Measurements from ENCODE around the gene SRSF1. TPM values are rescaled to one million over a fixed set of nuclear protein-coding genes. Genes with fewer than 3 reads are reported as not detected.

Gene SRSF1
- total and polyA plus RNA-seq, 7 donors, result 90.6 to 214 (median 138) TPM

DNA sequence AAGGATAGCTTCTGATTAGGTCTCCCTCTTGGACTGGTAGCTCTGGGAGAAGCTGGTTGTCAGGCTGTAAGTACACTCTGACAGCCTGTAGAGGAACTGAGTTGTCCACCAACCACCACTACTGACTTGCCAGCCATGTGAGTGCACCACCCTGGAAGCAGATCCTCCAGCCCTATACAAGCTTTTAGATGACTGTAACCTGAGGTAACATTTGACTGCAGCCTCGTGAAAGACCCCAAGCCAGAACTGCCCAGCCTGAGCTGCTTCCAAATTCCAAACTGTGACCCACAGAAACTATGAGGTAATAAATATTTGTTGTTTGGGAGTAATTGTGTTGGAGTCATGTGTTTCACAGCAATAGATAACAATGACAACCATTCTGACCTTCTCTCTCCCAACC is 45.4 kb upstream of the SRSF1 start:
- intact Hi-C loops (cut with DNase I), result no loop called here
- no peaks in the 10 kb centered on the region for H3K9me3 ChIP-seq
- H3K27ac ChIP-seq, result no peak overlapping the region
- 40 to 56% methylated on average over 1 of the region's 1 CpG for WGBS, 2 donors
- H3K36me3 ChIP-seq, result no peaks in the 10 kb centered on the region
- TF ChIP-seq CTCF (IDR thresholded peaks at IDR 0.05), result no peak
- TF ChIP-seq EP300 (IDR thresholded peaks at IDR 0.05), result no peak
- TF ChIP-seq POLR2A (IDR thresholded peaks at IDR 0.05), result no peak
- TF ChIP-seq POLR2AphosphoS5 (IDR thresholded peaks at IDR 0.05), result no peak
- DNase-seq, result no peak
- no peaks in the 10 kb centered on the region for H3K4me1 ChIP-seq
- H3K4me3 ChIP-seq, result no peak overlapping the region
- H3K27me3 ChIP-seq, result no peaks in the 10 kb centered on the region

- Histone ChIP-seq H3K36me3 (no peaks in the 10 kb centered on the region), H3K9me3 (no peaks in the 10 kb centered on the region), H3K27ac (no peak overlapping the region), H3K4me3 (no peak overlapping the region), H3K4me1 (peaks cover 0 to 7% (median 0%) of the 10 kb centered on the region in 4 donors), H3K27me3 (no peaks in the 10 kb centered on the region)
- WGBS, 2 donors, result 95 to 96% methylated on average over 1 of the region's 1 CpG
- no peak for DNase-seq
- TF ChIP-seq POLR2AphosphoS5 (IDR thresholded peaks at IDR 0.05), result no peak
- no peak for TF ChIP-seq EP300 (IDR thresholded peaks at IDR 0.05)
- no peak for TF ChIP-seq CTCF (IDR thresholded peaks at IDR 0.05)
- no peak for TF ChIP-seq POLR2A (IDR thresholded peaks at IDR 0.05)
- intact Hi-C loops (cut with DNase I), result no loop called here
Measured at GRCh38 chr17:58051468-58051867, 44.4 kb upstream of the SRSF1 start.

DNA sequence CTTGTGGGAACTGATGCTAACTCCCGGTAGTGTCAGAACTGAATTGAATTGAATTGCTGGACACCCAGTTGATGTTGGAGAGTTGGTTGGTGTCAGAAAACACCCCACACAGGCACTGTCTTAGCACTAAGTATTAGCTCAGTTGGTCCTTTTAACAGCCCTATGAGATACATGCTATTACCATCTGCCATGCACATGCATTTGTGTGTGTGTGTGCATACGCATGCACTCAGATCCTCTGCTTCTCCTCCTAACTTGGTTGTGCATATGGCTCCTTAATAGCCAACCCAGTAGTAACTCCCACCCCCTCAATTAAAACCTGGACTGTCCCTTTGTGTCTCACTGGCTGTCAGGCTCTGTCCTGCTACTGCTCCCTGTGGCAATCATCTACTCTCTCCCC is 43.9 kb upstream of the SRSF1 start:
- TF ChIP-seq POLR2A (IDR thresholded peaks at IDR 0.05) (no peak), EP300 (IDR thresholded peaks at IDR 0.05) (no peak), POLR2AphosphoS5 (IDR thresholded peaks at IDR 0.05) (no peak), CTCF (IDR thresholded peaks at IDR 0.05) (no peak)
- peaks cover 0 to 8% (median 0%) of the 10 kb centered on the region in 4 donors for H3K4me1 ChIP-seq
- H3K27ac ChIP-seq, result no peak overlapping the region
- intact Hi-C loops (cut with DNase I), result no loop called here
- H3K27me3 ChIP-seq, result no peaks in the 10 kb centered on the region
- no peak overlapping the region for H3K4me3 ChIP-seq
- H3K9me3 ChIP-seq, result no peaks in the 10 kb centered on the region
- H3K36me3 ChIP-seq, result no peaks in the 10 kb centered on the region
- no peak for DNase-seq
- WGBS, 2 donors, result 92 to 96% methylated on average over 2 of the region's 2 CpGs

DNA sequence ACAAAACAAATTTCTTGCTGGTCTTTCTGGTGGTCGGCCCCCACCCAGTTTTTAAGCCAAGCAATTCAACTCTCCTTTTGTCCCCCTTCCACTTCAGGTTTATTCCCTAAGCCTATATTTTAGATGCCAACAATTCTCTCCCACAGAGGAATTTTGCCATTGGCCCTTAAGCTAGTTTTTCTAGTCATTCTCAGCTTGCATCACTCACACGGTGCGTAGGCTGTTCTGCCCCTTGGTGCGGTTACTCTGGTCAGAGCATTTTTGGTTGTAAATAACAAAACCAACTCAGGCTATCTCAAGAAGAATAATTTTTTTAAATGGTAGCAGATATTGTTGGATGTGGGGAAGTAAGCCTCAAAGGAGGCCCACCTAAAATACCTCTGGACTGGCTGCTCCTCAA is 42.5 kb upstream of the SRSF1 start:
- 93 to 96% methylated on average over 4 of the region's 4 CpGs for whole genome bisulfite sequencing, 2 donors
- no peak for TF ChIP-seq POLR2AphosphoS5 (IDR thresholded peaks at IDR 0.05)
- TF ChIP-seq POLR2A (IDR thresholded peaks at IDR 0.05), result no peak
- TF ChIP-seq CTCF (IDR thresholded peaks at IDR 0.05), result no peak
- no peak for TF ChIP-seq EP300 (IDR thresholded peaks at IDR 0.05)
- H3K27me3 ChIP-seq, result no peaks in the 10 kb centered on the region
- H3K4me1 ChIP-seq, result peaks cover 0 to 8% (median 0%) of the 10 kb centered on the region in 4 donors
- no peak overlapping the region for H3K4me3 ChIP-seq
- H3K36me3 ChIP-seq, result no peaks in the 10 kb centered on the region
- intact Hi-C loops (cut with DNase I), result no loop called here
- H3K9me3 ChIP-seq, result no peaks in the 10 kb centered on the region
- DNase-seq, result no peak
- no peak overlapping the region for H3K27ac ChIP-seq

Measured in sigmoid colon (tissue), 7 donors.